ENCODE data around the gene FRMD4A. TPM values are rescaled to one million over a fixed set of nuclear protein-coding genes. Genes with fewer than 3 reads are reported as not detected.

Gene FRMD4A
- total and polyA plus RNA-seq, 10 of the 15 experiments (the other 5 are each of a cell fraction or from before 2014, with no cell fraction given) = 17.8 to 75.2 (median 39.1) TPM

DNA sequence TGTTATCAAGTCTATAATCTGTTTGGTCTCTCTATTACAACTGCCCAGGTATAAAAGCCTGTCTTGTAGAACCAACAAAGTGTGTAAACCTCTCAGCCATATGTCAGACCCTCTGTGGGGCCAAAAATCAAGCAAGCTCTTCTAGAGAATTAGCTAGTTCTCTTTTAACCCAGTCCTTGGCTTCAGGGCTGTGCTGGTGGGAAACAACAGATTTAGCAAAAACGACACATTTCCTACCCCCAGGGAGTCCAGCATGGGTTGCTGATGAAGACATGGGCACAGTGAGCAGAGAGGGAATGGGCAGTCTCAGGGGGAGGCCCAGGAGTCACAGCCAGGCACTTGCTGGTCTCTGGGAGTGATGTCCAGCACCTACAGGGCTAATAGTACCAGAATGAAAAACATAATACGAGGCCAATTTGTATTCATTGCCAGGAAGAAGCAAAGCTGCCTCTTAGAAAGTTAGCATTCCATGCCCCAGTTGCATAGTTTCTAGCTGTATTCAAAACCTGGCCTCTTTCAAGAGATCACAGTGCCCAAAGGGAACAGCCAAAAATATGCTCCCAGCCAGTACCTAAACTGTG, 80.1 kb downstream of the FRMD4A start:
- H2AFZ ChIP-seq (ENCODE audit: control insufficient read depth, low read depth, low read length) = no peak overlapping the region
- in situ Hi-C loops (cut with MboI) = no loop called here
- BruUV-seq (replicated peaks) = no TSS peak
- H3K79me2 ChIP-seq (ENCODE audit: control insufficient read depth, insufficient read depth, low read length) = no peaks in the 10 kb centered on the region
- ATAC-seq (no peak), FAIRE-seq (no peak), DNase-seq (ENCODE audit: low read depth, low spot score) (no peak)
- no peaks in the 10 kb centered on the region for H3K4me1 ChIP-seq (ENCODE audit: control insufficient read depth, insufficient read depth, low read length)
- H3K4me2 ChIP-seq (ENCODE audit: control insufficient read depth, insufficient read depth) = no peak overlapping the region
- intact Hi-C loops (cut with micrococcal nuclease; ENCODE audit: unreplicated experiment) = no loop called here
- no peak overlapping the region for H3K9ac ChIP-seq (ENCODE audit: control insufficient read depth, insufficient read depth, low read length)
- no peaks in the 10 kb centered on the region; the same call in 2 of the 3 replicates for H3K9me3 ChIP-seq (replicated peaks; ENCODE audit: control insufficient read depth, insufficient read depth, low read length)
- 0% methylated on average over 2 of the region's 2 CpGs for WGBS (ENCODE audit: insufficient coverage, insufficient replicate concordance, low lambda C conversion rate, missing lambda C conversion rate)
- no peak overlapping the region for H3K4me3 ChIP-seq
- ChIA-PET CTCF (interaction anchor here (1.0 kb wide), 1 partner anchor 32 kb away, joined by 3 read pairs; no protein-coding TSS in a partner anchor), SMC1A (ENCODE audit: uncharacterized antibody, unreplicated experiment) (no interaction called here), POLR2A (no interaction called here), RAD21 (ENCODE audit: unreplicated experiment) (no interaction called here)
- TF ChIP-seq POLR2AphosphoS2 (IDR thresholded peaks at IDR 0.05; ENCODE audit: low read depth, low read length) (no peak), CBX5 (IDR thresholded peaks at IDR 0.05; ENCODE audit: low read depth) (no peak), IRF4 (IDR thresholded peaks at IDR 0.05; ENCODE audit: low read depth, low read length) (no peak), RUNX3 (IDR thresholded peaks at IDR 0.05; ENCODE audit: low read length) (no peak)
- TF ChIP-seq, protein P1, sequence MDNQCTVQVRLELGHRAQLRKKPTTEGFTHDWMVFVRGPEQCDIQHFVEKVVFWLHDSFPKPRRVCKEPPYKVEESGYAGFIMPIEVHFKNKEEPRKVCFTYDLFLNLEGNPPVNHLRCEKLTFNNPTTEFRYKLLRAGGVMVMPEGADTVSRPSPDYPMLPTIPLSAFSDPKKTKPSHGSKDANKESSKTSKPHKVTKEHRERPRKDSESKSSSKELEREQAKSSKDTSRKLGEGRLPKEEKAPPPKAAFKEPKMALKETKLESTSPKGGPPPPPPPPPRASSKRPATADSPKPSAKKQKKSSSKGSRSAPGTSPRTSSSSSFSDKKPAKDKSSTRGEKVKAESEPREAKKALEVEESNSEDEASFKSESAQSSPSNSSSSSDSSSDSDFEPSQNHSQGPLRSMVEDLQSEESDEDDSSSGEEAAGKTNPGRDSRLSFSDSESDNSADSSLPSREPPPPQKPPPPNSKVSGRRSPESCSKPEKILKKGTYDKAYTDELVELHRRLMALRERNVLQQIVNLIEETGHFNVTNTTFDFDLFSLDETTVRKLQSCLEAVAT (IDR thresholded peaks at IDR 0.05) = no peak
- TF ChIP-seq, protein P2, sequence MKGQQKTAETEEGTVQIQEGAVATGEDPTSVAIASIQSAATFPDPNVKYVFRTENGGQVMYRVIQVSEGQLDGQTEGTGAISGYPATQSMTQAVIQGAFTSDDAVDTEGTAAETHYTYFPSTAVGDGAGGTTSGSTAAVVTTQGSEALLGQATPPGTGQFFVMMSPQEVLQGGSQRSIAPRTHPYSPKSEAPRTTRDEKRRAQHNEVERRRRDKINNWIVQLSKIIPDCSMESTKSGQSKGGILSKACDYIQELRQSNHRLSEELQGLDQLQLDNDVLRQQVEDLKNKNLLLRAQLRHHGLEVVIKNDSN (IDR thresholded peaks at IDR 0.05; ENCODE audit: borderline replicate concordance, extremely low read length, insufficient read depth, low read depth, low read length) = no peak
- no peak overlapping the region for H3K27ac ChIP-seq (ENCODE audit: control insufficient read depth, insufficient read depth)
- no peaks in the 10 kb centered on the region; a peak in 1 of 4 replicates for H3K27me3 ChIP-seq (replicated peaks in 1 of 2; ENCODE audit: control insufficient read depth in 2 of 2, insufficient read depth in 2 of 2, low read length in 1 of 2)
- no peaks in the 10 kb centered on the region for H4K20me1 ChIP-seq (ENCODE audit: control insufficient read depth, insufficient read depth)
- H3K36me3 ChIP-seq (ENCODE audit: control insufficient read depth in 2 of 2, insufficient read depth in 2 of 2, low read length in 1 of 2) = no peaks in the 10 kb centered on the region

Data from GM12878 (cell line).